WTC11 (cell line): Measurements from ENCODE around the gene SPDYE5. TPM values are rescaled to one million over a fixed set of nuclear protein-coding genes. Genes with fewer than 3 reads are reported as not detected.
"Not testable (repeated sequence)": the region's sequence is repeated elsewhere in the genome, so short reads cannot be mapped to it uniquely, and the experiment has no call there.

Source experiments
- ATAC-seq: fragments of 200-7000 bp; cut with Tn5 transposase; 2 replicates; pipeline ENCODE4 v1.10.0; 2021; ENCODE audit warnings: mild to moderate bottlenecking, moderate library complexity
- CTCF ChIA-PET: fragments of 300-600 bp; sonication (Branson Sonifier 250); formaldehyde crosslinking; loops from one replicate; lab custom pipeline; 2021; ENCODE audit warnings: antibody characterized with exemption; lab: Charles Lee
- POLR2A ChIA-PET: fragments of 350-600 bp; sonication (Branson Sonifier 250); formaldehyde crosslinking; loops from one replicate; lab custom pipeline; 2021; ENCODE audit warnings: antibody characterized with exemption; lab: Charles Lee
- DNase-seq: peaks from one replicate; pipeline ENCODE4 v3.0.0; 2021; ENCODE audit warnings: low spot score
- H3K27ac Mint-ChIP-seq: 2 replicates; pipeline ENCODE4 v1.8.0; 2021; ENCODE audit warnings: mixed read lengths
- H3K27me3 Mint-ChIP-seq: 2 replicates; pipeline ENCODE4 v1.8.0; 2021; ENCODE audit warnings: low read depth, mild to moderate bottlenecking, moderate library complexity, mixed read lengths
- H3K36me3 Mint-ChIP-seq: 2 replicates; pipeline ENCODE4 v1.8.0; 2021; ENCODE audit warnings: mixed read lengths
- H3K4me1 Mint-ChIP-seq: 2 replicates; pipeline ENCODE4 v1.8.0; 2022; ENCODE audit warnings: mixed read lengths
- H3K4me3 Mint-ChIP-seq: 2 replicates; pipeline ENCODE4 v1.8.0; 2021; ENCODE audit warnings: mild to moderate bottlenecking, moderate library complexity, mixed read lengths
- H3K9me3 Mint-ChIP-seq: 2 replicates; pipeline ENCODE4 v1.8.0; 2021; ENCODE audit warnings: mixed read lengths
- ESRRA ChIP-seq: sonication (generic); formaldehyde crosslinking; IDR thresholded peaks from 2 replicates; pipeline ENCODE4 v1.8.1; 2022; ENCODE audit warnings: mild to moderate bottlenecking, missing genetic modification reagents, borderline replicate concordance
- ETV6 ChIP-seq: sonication (generic); formaldehyde crosslinking; IDR thresholded peaks from 2 replicates; pipeline ENCODE4 v1.8.1; 2022; ENCODE audit warnings: mild to moderate bottlenecking, missing genetic modification reagents
- FOXK1 ChIP-seq: sonication (generic); formaldehyde crosslinking; IDR thresholded peaks from 2 replicates; pipeline ENCODE4 v1.8.0; 2022; ENCODE audit warnings: mild to moderate bottlenecking, moderate library complexity, missing genetic modification reagents
- GABPB1 ChIP-seq: sonication (generic); formaldehyde crosslinking; IDR thresholded peaks from 2 replicates; pipeline ENCODE4 v1.8.1; 2023; ENCODE audit warnings: mild to moderate bottlenecking, missing genetic modification reagents
- PRDM15 ChIP-seq: sonication (generic); formaldehyde crosslinking; IDR thresholded peaks from 2 replicates; pipeline ENCODE4 v1.8.0; 2022; ENCODE audit warnings: missing genetic modification reagents
- RELA ChIP-seq: sonication (generic); formaldehyde crosslinking; IDR thresholded peaks from 2 replicates; pipeline ENCODE4 v1.8.1; 2022; ENCODE audit warnings: missing genetic modification reagents, mild to moderate bottlenecking, borderline replicate concordance
- SMAD3 ChIP-seq: sonication (generic); formaldehyde crosslinking; IDR thresholded peaks from 2 replicates; pipeline ENCODE4 v1.8.0; 2022; ENCODE audit warnings: missing genetic modification reagents, mild to moderate bottlenecking, borderline replicate concordance
- total RNA-seq: library from RNA; stranded (reverse); gene quantifications from 3 replicates; pipeline ENCODE4 v1.2.3, GENCODE V29; 2021
- TF ChIP-seq, protein P1 (sequence below): sonication (generic); formaldehyde crosslinking; IDR thresholded peaks from 2 replicates; pipeline ENCODE4 v1.8.0; 2022; ENCODE audit warnings: mild to moderate bottlenecking, missing genetic modification reagents
- TF ChIP-seq, protein P2 (sequence below): sonication (generic); formaldehyde crosslinking; IDR thresholded peaks from 2 replicates; pipeline ENCODE4 v1.8.1; 2023; ENCODE audit warnings: mild to moderate bottlenecking, moderate library complexity, missing genetic modification reagents
- TF ChIP-seq, protein P3 (sequence below): sonication (generic); formaldehyde crosslinking; IDR thresholded peaks from 2 replicates; pipeline ENCODE4 v1.8.0; 2022; ENCODE audit warnings: mild to moderate bottlenecking, missing genetic modification reagents
- TF ChIP-seq, protein P4 (sequence below): sonication (generic); formaldehyde crosslinking; IDR thresholded peaks from 2 replicates; pipeline ENCODE4 v1.8.1; 2022; ENCODE audit warnings: mild to moderate bottlenecking, moderate library complexity, missing genetic modification reagents

The SPDYE5 gene
- total RNA-seq, 1 experiment from 2014 or later, result not detected

- POLR2A ChIA-PET, result not testable (repeated sequence)
- H3K4me3 Mint-ChIP-seq, result peak within 1 kb of the TSS; percentile 90
- peak; percentile 96 for DNase-seq
- TF ChIP-seq PRDM15 (peak; percentile 75), RELA (peak; percentile 40; the same call in 1 of the 2 replicates), FOXK1 (CRISPR knock-in tag) (peak; percentile 65), ESRRA (CRISPR knock-in tag) (0 out of 2 replicates have a peak, but pooled peaks have one; percentile 39), SMAD3 (CRISPR knock-in tag) (peak; percentile 51; the same call in 1 of the 2 replicates), ETV6 (CRISPR knock-in tag) (peak; percentile 87), GABPB1 (0 out of 2 replicates have a peak, but pooled peaks have one; percentile 46)
- TF ChIP-seq, protein P1, sequence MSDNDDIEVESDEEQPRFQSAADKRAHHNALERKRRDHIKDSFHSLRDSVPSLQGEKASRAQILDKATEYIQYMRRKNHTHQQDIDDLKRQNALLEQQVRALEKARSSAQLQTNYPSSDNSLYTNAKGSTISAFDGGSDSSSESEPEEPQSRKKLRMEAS (CRISPR knock-in tag), result peak; percentile 62; the same call in 1 of the 2 replicates
- TF ChIP-seq, protein P2, sequence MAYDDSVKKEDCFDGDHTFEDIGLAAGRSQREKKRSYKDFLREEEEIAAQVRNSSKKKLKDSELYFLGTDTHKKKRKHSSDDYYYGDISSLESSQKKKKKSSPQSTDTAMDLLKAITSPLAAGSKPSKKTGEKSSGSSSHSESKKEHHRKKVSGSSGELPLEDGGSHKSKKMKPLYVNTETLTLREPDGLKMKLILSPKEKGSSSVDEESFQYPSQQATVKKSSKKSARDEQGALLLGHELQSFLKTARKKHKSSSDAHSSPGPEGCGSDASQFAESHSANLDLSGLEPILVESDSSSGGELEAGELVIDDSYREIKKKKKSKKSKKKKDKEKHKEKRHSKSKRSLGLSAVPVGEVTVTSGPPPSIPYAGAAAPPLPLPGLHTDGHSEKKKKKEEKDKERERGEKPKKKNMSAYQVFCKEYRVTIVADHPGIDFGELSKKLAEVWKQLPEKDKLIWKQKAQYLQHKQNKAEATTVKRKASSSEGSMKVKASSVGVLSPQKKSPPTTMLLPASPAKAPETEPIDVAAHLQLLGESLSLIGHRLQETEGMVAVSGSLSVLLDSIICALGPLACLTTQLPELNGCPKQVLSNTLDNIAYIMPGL (CRISPR knock-in tag), result peak; percentile 48; the same call in 1 of the 2 replicates
- TF ChIP-seq, protein P3, sequence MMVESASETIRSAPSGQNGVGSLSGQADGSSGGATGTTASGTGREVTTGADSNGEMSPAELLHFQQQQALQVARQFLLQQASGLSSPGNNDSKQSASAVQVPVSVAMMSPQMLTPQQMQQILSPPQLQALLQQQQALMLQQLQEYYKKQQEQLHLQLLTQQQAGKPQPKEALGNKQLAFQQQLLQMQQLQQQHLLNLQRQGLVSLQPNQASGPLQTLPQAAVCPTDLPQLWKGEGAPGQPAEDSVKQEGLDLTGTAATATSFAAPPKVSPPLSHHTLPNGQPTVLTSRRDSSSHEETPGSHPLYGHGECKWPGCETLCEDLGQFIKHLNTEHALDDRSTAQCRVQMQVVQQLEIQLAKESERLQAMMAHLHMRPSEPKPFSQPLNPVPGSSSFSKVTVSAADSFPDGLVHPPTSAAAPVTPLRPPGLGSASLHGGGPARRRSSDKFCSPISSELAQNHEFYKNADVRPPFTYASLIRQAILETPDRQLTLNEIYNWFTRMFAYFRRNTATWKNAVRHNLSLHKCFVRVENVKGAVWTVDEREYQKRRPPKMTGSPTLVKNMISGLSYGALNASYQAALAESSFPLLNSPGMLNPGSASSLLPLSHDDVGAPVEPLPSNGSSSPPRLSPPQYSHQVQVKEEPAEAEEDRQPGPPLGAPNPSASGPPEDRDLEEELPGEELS (CRISPR knock-in tag), result peak; percentile 79; the same call in 1 of the 2 replicates
- TF ChIP-seq, protein P4, sequence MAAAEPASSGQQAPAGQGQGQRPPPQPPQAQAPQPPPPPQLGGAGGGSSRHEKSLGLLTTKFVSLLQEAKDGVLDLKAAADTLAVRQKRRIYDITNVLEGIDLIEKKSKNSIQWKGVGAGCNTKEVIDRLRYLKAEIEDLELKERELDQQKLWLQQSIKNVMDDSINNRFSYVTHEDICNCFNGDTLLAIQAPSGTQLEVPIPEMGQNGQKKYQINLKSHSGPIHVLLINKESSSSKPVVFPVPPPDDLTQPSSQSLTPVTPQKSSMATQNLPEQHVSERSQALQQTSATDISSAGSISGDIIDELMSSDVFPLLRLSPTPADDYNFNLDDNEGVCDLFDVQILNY (CRISPR knock-in tag), result 0 out of 2 replicates have a peak, but pooled peaks have one; percentile 36
- TF ChIP-seq, all 79 proteins: peak for 11; not testable (repeated sequence) for 68
- H3K4me1 Mint-ChIP-seq, H3K36me3 Mint-ChIP-seq, H3K27me3 Mint-ChIP-seq, H3K9me3 Mint-ChIP-seq: not testable (repeated sequence)
- ATAC-seq, result peak; percentile 99
- CTCF ChIA-PET, result interaction anchor here (0.6 to 1.3 kb wide), 2 partner anchors 116 to 276 kb away, joined by 3 to 8 read pairs; no protein-coding TSS in a partner anchor
- H3K27ac Mint-ChIP-seq, result peak within 1 kb of the TSS; percentile 72; the same call in 1 of the 2 replicates
These were observed 6.0 kb upstream of the SPDYE5 start, which contains the start of gene POM121C for GRCh38 chr7:75485979-75486643. Gene POM121C, minus strand, starts transcription at chr7:75486299. Its CDS starts 44,803 bp downstream, at chr7:75441496.

DNA sequence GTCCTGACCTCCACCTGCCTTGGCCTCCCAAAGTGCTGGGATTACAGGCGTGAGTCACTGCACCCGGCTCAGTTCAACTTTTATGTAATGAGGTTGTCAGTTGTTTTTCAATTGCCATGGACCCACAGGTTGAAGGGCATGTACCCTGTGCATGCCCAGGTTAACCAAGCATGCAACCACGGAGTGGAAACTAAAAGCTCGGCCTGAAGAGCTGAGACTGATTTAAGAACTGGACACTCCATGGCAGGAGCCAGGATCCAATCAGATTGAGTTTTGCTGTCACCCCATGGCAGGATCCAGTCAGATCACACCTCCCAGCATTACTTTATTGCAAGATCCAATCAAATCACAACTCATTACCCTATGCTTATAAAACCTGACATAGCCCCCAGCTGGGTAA lies 16.9 kb downstream of the SPDYE5 start:
- POLR2A ChIA-PET, H3K4me1 Mint-ChIP-seq, H3K27me3 Mint-ChIP-seq, H3K9me3 Mint-ChIP-seq, ATAC-seq, H3K27ac Mint-ChIP-seq, H3K4me3 Mint-ChIP-seq, CTCF ChIA-PET, DNase-seq: not testable (repeated sequence)
- H3K36me3 Mint-ChIP-seq, result peaks cover 10% of the 10 kb centered on the region

DNA sequence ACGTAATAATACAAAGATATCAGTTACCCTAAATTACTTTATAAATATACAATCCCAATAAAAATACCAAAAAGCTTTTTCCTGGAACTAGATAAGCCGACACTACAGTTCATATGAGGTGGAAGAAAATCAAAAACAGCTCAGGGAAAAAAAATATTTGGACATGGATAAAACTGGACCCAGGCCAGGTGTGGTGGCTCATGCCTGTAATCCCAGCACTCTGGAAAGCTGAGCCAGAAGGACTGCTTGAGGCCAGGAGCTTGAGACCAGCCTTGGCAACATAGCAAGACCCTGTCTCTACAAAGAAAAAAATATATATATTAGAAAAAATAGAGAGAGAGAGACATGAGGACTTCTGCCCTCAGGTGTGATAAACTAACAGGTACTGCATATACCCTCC lies 26.7 kb downstream of the SPDYE5 start:
- POLR2A ChIA-PET, H3K4me1 Mint-ChIP-seq, ATAC-seq, CTCF ChIA-PET, DNase-seq, H3K4me3 Mint-ChIP-seq, H3K27me3 Mint-ChIP-seq, H3K27ac Mint-ChIP-seq: not testable (repeated sequence)
- Mint-ChIP-seq H3K36me3 (peaks cover 55% of the 10 kb centered on the region), H3K9me3 (peaks cover 22% of the 10 kb centered on the region)

DNA sequence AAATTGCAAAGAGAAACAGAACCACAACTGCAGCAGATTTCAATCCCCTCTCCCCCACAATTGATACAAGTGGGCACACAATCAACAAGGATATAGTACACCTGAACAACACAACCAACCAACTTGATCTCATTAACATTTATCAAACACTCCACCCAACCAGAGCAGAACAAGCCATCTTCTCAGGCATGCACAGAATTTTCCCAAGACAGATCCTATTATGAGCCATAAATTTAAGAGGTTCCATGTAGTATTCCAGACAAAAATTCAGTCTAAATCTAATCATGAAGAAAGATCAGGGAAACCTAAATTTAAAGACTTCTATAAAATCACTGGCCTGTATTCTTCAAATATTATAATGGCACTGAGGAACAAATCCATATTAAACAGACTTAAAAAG lies 29.6 kb downstream of the SPDYE5 start:
- peaks cover 63% of the 10 kb centered on the region for H3K36me3 Mint-ChIP-seq
- DNase-seq, CTCF ChIA-PET, H3K27ac Mint-ChIP-seq, H3K27me3 Mint-ChIP-seq, ATAC-seq, POLR2A ChIA-PET, H3K4me1 Mint-ChIP-seq, H3K4me3 Mint-ChIP-seq: not testable (repeated sequence)
- peaks cover 25% of the 10 kb centered on the region for H3K9me3 Mint-ChIP-seq

DNA sequence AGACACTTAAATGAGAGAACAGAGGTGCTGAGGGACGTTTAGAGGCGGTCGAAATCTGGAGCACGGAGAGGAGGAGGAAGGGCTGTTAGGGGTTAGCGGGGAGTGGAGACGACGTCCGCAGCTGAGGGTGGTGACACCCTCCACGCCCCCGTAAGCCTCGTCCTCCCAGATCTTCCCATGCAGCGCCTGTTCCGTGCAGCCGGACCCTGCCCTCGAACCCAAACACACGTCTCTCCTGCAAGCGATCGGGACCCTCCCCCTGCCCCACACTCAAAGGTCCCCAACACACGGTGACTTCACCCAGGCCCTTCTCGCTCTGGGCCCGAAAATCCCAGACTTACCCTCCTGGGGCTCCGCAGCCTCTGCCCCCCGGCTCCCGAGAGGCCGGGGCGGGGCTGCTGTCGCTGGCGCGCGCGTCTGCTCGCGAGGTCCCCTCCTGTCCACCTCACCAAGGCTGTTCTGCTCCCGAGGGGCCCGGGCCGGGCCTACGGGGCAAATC lies 35.2 kb downstream of the SPDYE5 start:
- peak; percentile 19 for DNase-seq
- ATAC-seq, CTCF ChIA-PET: not testable (repeated sequence)

More for the DNA sequence above, 35.2 kb downstream of the SPDYE5 start:
- H3K27ac Mint-ChIP-seq, result peak overlapping the region; percentile 82
- H3K27me3 Mint-ChIP-seq, POLR2A ChIA-PET: not testable (repeated sequence)
- peaks cover 12% of the 10 kb centered on the region for H3K9me3 Mint-ChIP-seq
- peak overlapping the region; percentile 90 for H3K4me3 Mint-ChIP-seq
- peaks cover 32% of the 10 kb centered on the region for H3K36me3 Mint-ChIP-seq
- H3K4me1 Mint-ChIP-seq, result peaks cover 12% of the 10 kb centered on the region
